Transverse colon (tissue), 3 donors: ENCODE results near the gene YWHAG.

Experiments used
- EP300 ChIP-seq: sonication (generic); formaldehyde crosslinking; IDR thresholded peaks from one replicate; pipeline ENCODE4 v1.6.1; 2017; ENCODE audit warnings: antibody characterized with exemption, low read depth
- POLR2A ChIP-seq: fragments of 450-650 bp; IDR thresholded peaks from one replicate; pipeline ENCODE4 v1.6.1; 2016; ENCODE audit warnings: antibody characterized with exemption, mild to moderate bottlenecking, moderate library complexity
- TF ChIP-seq, protein P1 (sequence below), 5 experiments: fragments of 200-600 bp in 3 of 5; fragments of 450-650 bp in 2 of 5; sonication (generic) in 3 of 5; IDR thresholded peaks; 1 replicate in 2 of 5; 2 replicates in 3 of 5; pipeline ENCODE4 v1.5.1; 2016 to 2017; ENCODE audit warnings: antibody characterized with exemption in 5 of 5, inconsistent platforms in 3 of 5, mild to moderate bottlenecking in 2 of 5, moderate library complexity in 1 of 5

- TF ChIP-seq, protein P1, sequence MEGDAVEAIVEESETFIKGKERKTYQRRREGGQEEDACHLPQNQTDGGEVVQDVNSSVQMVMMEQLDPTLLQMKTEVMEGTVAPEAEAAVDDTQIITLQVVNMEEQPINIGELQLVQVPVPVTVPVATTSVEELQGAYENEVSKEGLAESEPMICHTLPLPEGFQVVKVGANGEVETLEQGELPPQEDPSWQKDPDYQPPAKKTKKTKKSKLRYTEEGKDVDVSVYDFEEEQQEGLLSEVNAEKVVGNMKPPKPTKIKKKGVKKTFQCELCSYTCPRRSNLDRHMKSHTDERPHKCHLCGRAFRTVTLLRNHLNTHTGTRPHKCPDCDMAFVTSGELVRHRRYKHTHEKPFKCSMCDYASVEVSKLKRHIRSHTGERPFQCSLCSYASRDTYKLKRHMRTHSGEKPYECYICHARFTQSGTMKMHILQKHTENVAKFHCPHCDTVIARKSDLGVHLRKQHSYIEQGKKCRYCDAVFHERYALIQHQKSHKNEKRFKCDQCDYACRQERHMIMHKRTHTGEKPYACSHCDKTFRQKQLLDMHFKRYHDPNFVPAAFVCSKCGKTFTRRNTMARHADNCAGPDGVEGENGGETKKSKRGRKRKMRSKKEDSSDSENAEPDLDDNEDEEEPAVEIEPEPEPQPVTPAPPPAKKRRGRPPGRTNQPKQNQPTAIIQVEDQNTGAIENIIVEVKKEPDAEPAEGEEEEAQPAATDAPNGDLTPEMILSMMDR (IDR thresholded peaks at IDR 0.05) = no peak
- TF ChIP-seq POLR2A (no peak), EP300 (no peak)
Observed at GRCh38 chr7:76396864-76397263, 38.1 kb upstream of the YWHAG start.
